Neural progenitor cell (in vitro differentiated cells): ENCODE data around the gene OR12D2. TPM values are rescaled to one million over a fixed set of nuclear protein-coding genes. Genes with fewer than 3 reads are reported as not detected.
A peak's percentile ranks its signal among the peaks of the same experiment; 100 is the strongest.

Source experiments
- DNase-seq: peaks from one replicate; pipeline ENCODE4 v3.0.0-alpha.2; 2016; ENCODE audit warnings: low spot score
- H2AFZ ChIP-seq: fragments of 200-600 bp; sonication (generic); replicated peaks from 2 replicates; pipeline ENCODE4 v1.6.1; 2016; ENCODE audit warnings: antibody characterized with exemption
- H3F3A ChIP-seq: fragments of 200-600 bp; sonication (generic); 2 replicates; pipeline ENCODE4 v1.6.1; 2016; ENCODE audit warnings: antibody characterized with exemption, low read depth
- H3K27ac ChIP-seq: fragments of 200-600 bp; sonication (generic); 2 replicates; pipeline ENCODE4 v1.5.1; 2016; ENCODE audit warnings: mild to moderate bottlenecking
- H3K27me3 ChIP-seq: fragments of 200-600 bp; sonication (generic); 2 replicates; pipeline ENCODE4 v1.6.1; 2016; ENCODE audit warnings: mild to moderate bottlenecking, moderate library complexity
- H3K36me3 ChIP-seq: fragments of 200-600 bp; sonication (generic); 2 replicates; pipeline ENCODE4 v1.5.1; 2016
- H3K4me1 ChIP-seq: fragments of 200-600 bp; sonication (generic); 2 replicates; pipeline ENCODE4 v1.6.1; 2016; ENCODE audit warnings: mixed run types
- H3K4me2 ChIP-seq: fragments of 200-600 bp; sonication (generic); 2 replicates; pipeline ENCODE4 v1.6.1; 2016
- H3K4me3 ChIP-seq: fragments of 200-600 bp; sonication (generic); 2 replicates; pipeline ENCODE4 v1.5.1; 2016
- H3K79me2 ChIP-seq: fragments of 200-600 bp; sonication (generic); 2 replicates; pipeline ENCODE4 v1.6.1; 2016; ENCODE audit warnings: low read depth
- H3K9ac ChIP-seq: fragments of 200-600 bp; sonication (generic); 2 replicates; pipeline ENCODE4 v1.6.1; 2016
- H3K9me3 ChIP-seq: fragments of 200-600 bp; sonication (generic); 2 replicates; pipeline ENCODE4 v1.5.1; 2016; ENCODE audit warnings: low read depth
- H4K20me1 ChIP-seq: fragments of 200-600 bp; sonication (generic); 2 replicates; pipeline ENCODE4 v1.6.1; 2016; ENCODE audit warnings: low read depth
- H3K27ac Mint-ChIP-seq: 3 replicates; pipeline ENCODE4 v1.8.0; 2021; ENCODE audit warnings: mixed read lengths
- H3K27me3 Mint-ChIP-seq: 2 replicates; pipeline ENCODE4 v1.8.0; 2022; ENCODE audit warnings: low read depth, mild to moderate bottlenecking, inconsistent platforms, moderate library complexity, mixed read lengths; ENCODE audit not compliant: insufficient read depth
- H3K36me3 Mint-ChIP-seq: 3 replicates; pipeline ENCODE4 v1.8.0; 2021; ENCODE audit warnings: mixed read lengths
- H3K4me1 Mint-ChIP-seq: 3 replicates; pipeline ENCODE4 v1.8.0; 2021; ENCODE audit warnings: mixed read lengths
- H3K4me3 Mint-ChIP-seq: 3 replicates; pipeline ENCODE4 v1.8.0; 2021; ENCODE audit warnings: mild to moderate bottlenecking, moderate library complexity, mixed read lengths
- H3K9me3 Mint-ChIP-seq: 3 replicates; pipeline ENCODE4 v1.8.0; 2020; ENCODE audit warnings: mixed read lengths
- EZH2 ChIP-seq: fragments of 200-600 bp; sonication (generic); IDR thresholded peaks from 2 replicates; pipeline ENCODE4 v1.6.1; 2017; ENCODE audit warnings: antibody characterized with exemption, mild to moderate bottlenecking, moderate library complexity
- EZH2phosphoT487 ChIP-seq: fragments of 200-600 bp; sonication (generic); IDR thresholded peaks from 2 replicates; pipeline ENCODE4 v1.6.1; 2017; ENCODE audit warnings: antibody characterized with exemption
- total RNA-seq: library from RNA; depleted of rRNA; stranded (reverse); fragments of >200 nt; gene quantifications from 2 replicates; pipeline ENCODE4 v1.2.3, GENCODE V29; 2015; ENCODE audit warnings: low replicate concordance
- TF ChIP-seq, protein P1 (sequence below): fragments of 200-600 bp; sonication (generic); IDR thresholded peaks from 2 replicates; pipeline ENCODE4 v1.5.1; 2017; ENCODE audit warnings: antibody characterized with exemption, mild to moderate bottlenecking

Gene OR12D2
- total RNA-seq, 1 donor from 2014 or later, result not detected

DNA sequence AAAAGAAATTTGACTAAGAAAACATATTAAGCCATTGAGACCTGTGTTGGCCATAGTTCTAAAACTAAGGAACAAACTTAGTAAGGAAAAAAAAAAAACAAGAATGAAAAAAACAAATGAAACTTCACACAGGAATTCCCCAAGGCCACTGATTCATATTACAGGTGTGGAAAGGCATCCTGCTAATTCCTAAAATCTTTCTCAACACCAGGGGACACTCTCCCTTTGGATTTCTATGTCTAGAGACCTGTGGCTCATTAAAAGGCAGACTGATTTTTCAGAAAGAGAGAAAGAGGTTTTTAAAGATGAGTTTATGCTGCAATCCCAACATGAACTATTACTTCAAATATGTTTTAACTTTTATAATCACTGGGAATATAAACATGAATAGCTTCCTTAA is 19.2 kb downstream of the OR12D2 start, which contains the start of gene OR12D1:
TSS of gene OR12D1 (plus strand) at position 341 of the 400 bp plus-strand sequence.
- no peak within 1 kb of the TSS for H3K4me3 Mint-ChIP-seq
- H3K4me3 ChIP-seq, result no peak within 1 kb of the TSS
- H3K36me3 ChIP-seq, result no peaks in the 10 kb centered on the region
- DNase-seq, result peak; percentile 9
- no peak within 1 kb of the TSS for H2AFZ ChIP-seq
- no peaks in the 10 kb centered on the region for H3K27me3 Mint-ChIP-seq
- no peaks in the 10 kb centered on the region for H3K4me1 Mint-ChIP-seq
- H3K36me3 Mint-ChIP-seq, result no peaks in the 10 kb centered on the region
- H3F3A ChIP-seq, result no peaks in the 10 kb centered on the region
- H3K9me3 ChIP-seq, result no peaks in the 10 kb centered on the region
- no peak within 1 kb of the TSS for H3K27ac Mint-ChIP-seq
- no peak within 1 kb of the TSS for H3K4me2 ChIP-seq
- H4K20me1 ChIP-seq, result no peaks in the 10 kb centered on the region
- H3K9ac ChIP-seq, result no peak within 1 kb of the TSS
- H3K79me2 ChIP-seq, result no peaks in the 10 kb centered on the region
- peaks cover 10% of the 10 kb centered on the region for H3K9me3 Mint-ChIP-seq
- TF ChIP-seq, protein P1, sequence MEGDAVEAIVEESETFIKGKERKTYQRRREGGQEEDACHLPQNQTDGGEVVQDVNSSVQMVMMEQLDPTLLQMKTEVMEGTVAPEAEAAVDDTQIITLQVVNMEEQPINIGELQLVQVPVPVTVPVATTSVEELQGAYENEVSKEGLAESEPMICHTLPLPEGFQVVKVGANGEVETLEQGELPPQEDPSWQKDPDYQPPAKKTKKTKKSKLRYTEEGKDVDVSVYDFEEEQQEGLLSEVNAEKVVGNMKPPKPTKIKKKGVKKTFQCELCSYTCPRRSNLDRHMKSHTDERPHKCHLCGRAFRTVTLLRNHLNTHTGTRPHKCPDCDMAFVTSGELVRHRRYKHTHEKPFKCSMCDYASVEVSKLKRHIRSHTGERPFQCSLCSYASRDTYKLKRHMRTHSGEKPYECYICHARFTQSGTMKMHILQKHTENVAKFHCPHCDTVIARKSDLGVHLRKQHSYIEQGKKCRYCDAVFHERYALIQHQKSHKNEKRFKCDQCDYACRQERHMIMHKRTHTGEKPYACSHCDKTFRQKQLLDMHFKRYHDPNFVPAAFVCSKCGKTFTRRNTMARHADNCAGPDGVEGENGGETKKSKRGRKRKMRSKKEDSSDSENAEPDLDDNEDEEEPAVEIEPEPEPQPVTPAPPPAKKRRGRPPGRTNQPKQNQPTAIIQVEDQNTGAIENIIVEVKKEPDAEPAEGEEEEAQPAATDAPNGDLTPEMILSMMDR, result peak; percentile 43
- no peak for TF ChIP-seq EZH2
- no peaks in the 10 kb centered on the region for H3K4me1 ChIP-seq
- H3K27me3 ChIP-seq, result no peaks in the 10 kb centered on the region
- no peak within 1 kb of the TSS for H3K27ac ChIP-seq

DNA sequence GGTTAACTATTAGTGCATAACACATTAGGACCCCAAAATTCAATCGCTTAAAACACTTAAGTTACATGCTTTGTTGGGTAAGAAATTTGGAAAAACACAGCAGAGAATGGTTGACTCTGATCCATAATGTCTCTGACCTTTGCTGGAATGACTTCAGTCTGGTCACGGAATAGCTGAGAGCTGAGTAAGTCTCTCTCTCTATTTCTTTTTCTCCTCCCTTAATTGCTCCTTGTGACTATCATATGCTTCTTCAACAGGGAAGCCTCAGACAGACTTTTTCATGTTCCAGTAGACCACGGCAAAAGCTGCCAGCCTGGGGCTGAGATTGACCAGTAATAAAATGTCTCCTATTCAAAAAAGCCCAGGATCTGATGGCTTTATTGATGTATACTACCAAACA is 24.1 kb downstream of the OR12D2 start:
- no peaks in the 10 kb centered on the region for H3K4me1 ChIP-seq
- no peak overlapping the region for H3K4me3 ChIP-seq
- H3K27ac Mint-ChIP-seq, result no peak overlapping the region
- no peaks in the 10 kb centered on the region for H3K36me3 Mint-ChIP-seq
- H3K27me3 ChIP-seq, result no peaks in the 10 kb centered on the region
- no peaks in the 10 kb centered on the region for H3K36me3 ChIP-seq
- no peak overlapping the region for H3K4me3 Mint-ChIP-seq
- no peaks in the 10 kb centered on the region for H3K27me3 Mint-ChIP-seq
- no peak for DNase-seq
- no peak for TF ChIP-seq EZH2
- TF ChIP-seq EZH2phosphoT487, result no peak
- TF ChIP-seq, protein P1, result no peak
- H3K79me2 ChIP-seq, result no peaks in the 10 kb centered on the region
- H3K27ac ChIP-seq, result no peak overlapping the region
- H3F3A ChIP-seq, result no peaks in the 10 kb centered on the region
- no peak overlapping the region for H2AFZ ChIP-seq
- no peaks in the 10 kb centered on the region for H3K4me1 Mint-ChIP-seq
- H3K4me2 ChIP-seq, result no peak overlapping the region
- H3K9me3 ChIP-seq, result no peaks in the 10 kb centered on the region
- H3K9me3 Mint-ChIP-seq, result no peaks in the 10 kb centered on the region
- no peaks in the 10 kb centered on the region for H4K20me1 ChIP-seq
- no peak overlapping the region for H3K9ac ChIP-seq

DNA sequence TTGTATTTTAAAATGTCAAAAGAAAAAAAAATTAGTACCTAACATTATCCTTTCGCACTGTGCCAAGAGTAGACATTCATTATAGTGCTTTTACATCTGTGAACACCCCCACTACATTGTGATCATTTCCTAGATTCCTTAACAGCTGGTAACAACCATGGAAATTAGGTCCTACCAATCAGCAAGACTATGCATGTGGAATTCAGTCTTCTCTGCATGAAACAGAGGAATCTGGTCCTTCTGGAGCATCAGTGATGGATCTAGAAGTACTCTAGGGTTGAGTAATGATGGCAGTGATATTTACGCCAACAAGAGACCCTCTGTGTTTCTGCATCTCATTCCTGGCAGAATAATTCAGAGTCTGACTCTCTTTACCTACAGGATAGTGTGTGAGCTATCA is 28.7 kb downstream of the OR12D2 start:
- Mint-ChIP-seq H3K36me3 (no peaks in the 10 kb centered on the region), H3K4me1 (no peaks in the 10 kb centered on the region), H3K4me3 (no peak overlapping the region), H3K9me3 (no peaks in the 10 kb centered on the region), H3K27ac (no peak overlapping the region), H3K27me3 (peaks cover 2% of the 10 kb centered on the region)
- H3K27ac ChIP-seq, result no peak overlapping the region
- no peaks in the 10 kb centered on the region for H3K36me3 ChIP-seq
- no peak overlapping the region for H2AFZ ChIP-seq
- H3K4me3 ChIP-seq, result no peak overlapping the region
- H4K20me1 ChIP-seq, result no peaks in the 10 kb centered on the region
- no peaks in the 10 kb centered on the region for H3F3A ChIP-seq
- no peaks in the 10 kb centered on the region for H3K9me3 ChIP-seq
- no peak overlapping the region for H3K9ac ChIP-seq
- no peak for TF ChIP-seq EZH2phosphoT487
- TF ChIP-seq, protein P1, result no peak
- no peak for TF ChIP-seq EZH2
- H3K27me3 ChIP-seq, result no peaks in the 10 kb centered on the region
- no peak overlapping the region for H3K4me2 ChIP-seq
- no peaks in the 10 kb centered on the region for H3K79me2 ChIP-seq
- no peaks in the 10 kb centered on the region for H3K4me1 ChIP-seq
- DNase-seq, result no peak
